CD4-positive, alpha-beta T cell treated with Interleukin-6 at 100 ng/mL for 8 hours (primary cell): ENCODE results near the gene CBL.

Experiments
- DNase-seq: peaks from one replicate; pipeline ENCODE4 v3.0.0-alpha.2; 2020; ENCODE audit warnings: mixed read lengths, low spot score

CBL gene

GRCh38 chr11:119267645-119268044 is 61.5 kb downstream of the CBL start:
- DNase-seq = no peak

- no peak for DNase-seq
Measured at GRCh38 chr11:119273721-119274120, 67.6 kb downstream of the CBL start.

GRCh38 chr11:119277660-119278059 is 71.5 kb downstream of the CBL start:
- DNase-seq = no peak

- DNase-seq = no peak
Measured at GRCh38 chr11:119282495-119282894, 76.4 kb downstream of the CBL start.

GRCh38 chr11:119284344-119285157 is 78.4 kb downstream of the CBL start:
- DNase-seq = peak; percentile 61

GRCh38 chr11:119285431-119285830 is 79.3 kb downstream of the CBL start:
- DNase-seq = no peak

GRCh38 chr11:119288219-119288618 is 82.1 kb downstream of the CBL start:
- no peak for DNase-seq

GRCh38 chr11:119290894-119291497 is 84.9 kb downstream of the CBL start:
- DNase-seq = no peak

- DNase-seq = no peak
Measured at GRCh38 chr11:119293461-119293860, 87.3 kb downstream of the CBL start.

GRCh38 chr11:119295178-119295577 is 89.0 kb downstream of the CBL start:
- DNase-seq = no peak

GRCh38 chr11:119297938-119298337 is 91.8 kb downstream of the CBL start:
- no peak for DNase-seq

GRCh38 chr11:119298726-119299125 is 92.6 kb downstream of the CBL start:
- no peak for DNase-seq

- no peak for DNase-seq
Measured at GRCh38 chr11:119299416-119299815, 93.3 kb downstream of the CBL start.

GRCh38 chr11:119300198-119300964 is 94.2 kb downstream of the CBL start:
- DNase-seq = no peak

- no peak for DNase-seq
Measured at GRCh38 chr11:119303227-119303718, 97.1 kb downstream of the CBL start.

- no peak for DNase-seq
Measured at GRCh38 chr11:119305556-119306372, 99.6 kb downstream of the CBL start.

GRCh38 chr11:119306373-119306890 is 100.3 kb downstream of the CBL start:
- peak; percentile 44 for DNase-seq

- DNase-seq = no peak
Measured at GRCh38 chr11:119307219-119307618, 101.1 kb downstream of the CBL start.

GRCh38 chr11:119307974-119308373 is 101.8 kb downstream of the CBL start:
- DNase-seq = no peak

- no peak for DNase-seq
Measured at GRCh38 chr11:119309411-119309810, 103.3 kb downstream of the CBL start.

- no peak for DNase-seq
Measured at GRCh38 chr11:119309953-119310681, 104.0 kb downstream of the CBL start.
